Neural progenitor cell (in vitro differentiated cells): ENCODE data around the gene UGT1A10. TPM values are rescaled to one million over a fixed set of nuclear protein-coding genes. Genes with fewer than 3 reads are reported as not detected.

Source experiments
- DNase-seq: peaks from one replicate; pipeline ENCODE4 v3.0.0-alpha.2; 2016; ENCODE audit warnings: low spot score
- H2AFZ ChIP-seq: fragments of 200-600 bp; sonication (generic); replicated peaks from 2 replicates; pipeline ENCODE4 v1.6.1; 2016; ENCODE audit warnings: antibody characterized with exemption
- H3F3A ChIP-seq: fragments of 200-600 bp; sonication (generic); 2 replicates; pipeline ENCODE4 v1.6.1; 2016; ENCODE audit warnings: antibody characterized with exemption, low read depth
- H3K27ac ChIP-seq: fragments of 200-600 bp; sonication (generic); 2 replicates; pipeline ENCODE4 v1.5.1; 2016; ENCODE audit warnings: mild to moderate bottlenecking
- H3K27me3 ChIP-seq: fragments of 200-600 bp; sonication (generic); 2 replicates; pipeline ENCODE4 v1.6.1; 2016; ENCODE audit warnings: mild to moderate bottlenecking, moderate library complexity
- H3K36me3 ChIP-seq: fragments of 200-600 bp; sonication (generic); 2 replicates; pipeline ENCODE4 v1.5.1; 2016
- H3K4me1 ChIP-seq: fragments of 200-600 bp; sonication (generic); 2 replicates; pipeline ENCODE4 v1.6.1; 2016; ENCODE audit warnings: mixed run types
- H3K4me2 ChIP-seq: fragments of 200-600 bp; sonication (generic); 2 replicates; pipeline ENCODE4 v1.6.1; 2016
- H3K4me3 ChIP-seq: fragments of 200-600 bp; sonication (generic); 2 replicates; pipeline ENCODE4 v1.5.1; 2016
- H3K79me2 ChIP-seq: fragments of 200-600 bp; sonication (generic); 2 replicates; pipeline ENCODE4 v1.6.1; 2016; ENCODE audit warnings: low read depth
- H3K9ac ChIP-seq: fragments of 200-600 bp; sonication (generic); 2 replicates; pipeline ENCODE4 v1.6.1; 2016
- H3K9me3 ChIP-seq: fragments of 200-600 bp; sonication (generic); 2 replicates; pipeline ENCODE4 v1.5.1; 2016; ENCODE audit warnings: low read depth
- H4K20me1 ChIP-seq: fragments of 200-600 bp; sonication (generic); 2 replicates; pipeline ENCODE4 v1.6.1; 2016; ENCODE audit warnings: low read depth
- H3K27ac Mint-ChIP-seq: 3 replicates; pipeline ENCODE4 v1.8.0; 2021; ENCODE audit warnings: mixed read lengths
- H3K27me3 Mint-ChIP-seq: 2 replicates; pipeline ENCODE4 v1.8.0; 2022; ENCODE audit warnings: low read depth, mild to moderate bottlenecking, inconsistent platforms, moderate library complexity, mixed read lengths; ENCODE audit not compliant: insufficient read depth
- H3K36me3 Mint-ChIP-seq: 3 replicates; pipeline ENCODE4 v1.8.0; 2021; ENCODE audit warnings: mixed read lengths
- H3K4me1 Mint-ChIP-seq: 3 replicates; pipeline ENCODE4 v1.8.0; 2021; ENCODE audit warnings: mixed read lengths
- H3K4me3 Mint-ChIP-seq: 3 replicates; pipeline ENCODE4 v1.8.0; 2021; ENCODE audit warnings: mild to moderate bottlenecking, moderate library complexity, mixed read lengths
- H3K9me3 Mint-ChIP-seq: 3 replicates; pipeline ENCODE4 v1.8.0; 2020; ENCODE audit warnings: mixed read lengths
- CTCF ChIP-seq: fragments of 200-600 bp; sonication (generic); IDR thresholded peaks from 2 replicates; pipeline ENCODE4 v1.5.1; 2017; ENCODE audit warnings: antibody characterized with exemption, mild to moderate bottlenecking
- EZH2 ChIP-seq: fragments of 200-600 bp; sonication (generic); IDR thresholded peaks from 2 replicates; pipeline ENCODE4 v1.6.1; 2017; ENCODE audit warnings: antibody characterized with exemption, mild to moderate bottlenecking, moderate library complexity
- EZH2phosphoT487 ChIP-seq: fragments of 200-600 bp; sonication (generic); IDR thresholded peaks from 2 replicates; pipeline ENCODE4 v1.6.1; 2017; ENCODE audit warnings: antibody characterized with exemption
- total RNA-seq: library from RNA; depleted of rRNA; stranded (reverse); fragments of >200 nt; gene quantifications from 2 replicates; pipeline ENCODE4 v1.2.3, GENCODE V29; 2015; ENCODE audit warnings: low replicate concordance

The UGT1A10 gene
- total RNA-seq, 1 donor from 2014 or later: not detected

- H3K36me3 Mint-ChIP-seq: no peaks in the 10 kb centered on the region
- Histone ChIP-seq H3K9ac (no peak overlapping the region), H3F3A (no peaks in the 10 kb centered on the region), H3K79me2 (no peaks in the 10 kb centered on the region), H3K27ac (no peak overlapping the region), H2AFZ (no peak overlapping the region), H3K9me3 (no peaks in the 10 kb centered on the region), H3K4me2 (no peak overlapping the region), H4K20me1 (no peaks in the 10 kb centered on the region), H3K36me3 (no peaks in the 10 kb centered on the region), H3K4me1 (no peaks in the 10 kb centered on the region), H3K4me3 (no peak overlapping the region), H3K27me3 (no peaks in the 10 kb centered on the region)
- H3K27me3 Mint-ChIP-seq: peaks cover 4% of the 10 kb centered on the region
- H3K9me3 Mint-ChIP-seq: peaks cover 16% of the 10 kb centered on the region
- TF ChIP-seq CTCF (no peak), EZH2 (no peak), EZH2phosphoT487 (no peak)
- H3K27ac Mint-ChIP-seq: no peak overlapping the region
- no peak overlapping the region for H3K4me3 Mint-ChIP-seq
- H3K4me1 Mint-ChIP-seq: no peaks in the 10 kb centered on the region
- DNase-seq: no peak
Observed at GRCh38 chr2:233803292-233803911, 167.2 kb downstream of the UGT1A10 start.

- Histone ChIP-seq H3K4me3 (no peak overlapping the region), H4K20me1 (no peaks in the 10 kb centered on the region), H3K79me2 (no peaks in the 10 kb centered on the region), H3K9me3 (no peaks in the 10 kb centered on the region), H3K27me3 (no peaks in the 10 kb centered on the region), H3K27ac (no peak overlapping the region), H3K4me2 (no peak overlapping the region), H2AFZ (no peak overlapping the region), H3K9ac (no peak overlapping the region), H3K36me3 (no peaks in the 10 kb centered on the region), H3F3A (no peaks in the 10 kb centered on the region), H3K4me1 (no peaks in the 10 kb centered on the region)
- H3K27me3 Mint-ChIP-seq: peaks cover 4% of the 10 kb centered on the region
- no peaks in the 10 kb centered on the region for H3K36me3 Mint-ChIP-seq
- DNase-seq: no peak
- no peak overlapping the region for H3K4me3 Mint-ChIP-seq
- H3K4me1 Mint-ChIP-seq: no peaks in the 10 kb centered on the region
- H3K27ac Mint-ChIP-seq: no peak overlapping the region
- TF ChIP-seq EZH2 (no peak), EZH2phosphoT487 (no peak), CTCF (no peak)
- peaks cover 16% of the 10 kb centered on the region for H3K9me3 Mint-ChIP-seq
Observed at GRCh38 chr2:233803994-233804393, 167.7 kb downstream of the UGT1A10 start.

- H3K4me1 ChIP-seq: no peaks in the 10 kb centered on the region
- TF ChIP-seq EZH2: no peak
- TF ChIP-seq CTCF: no peak
- no peak for TF ChIP-seq EZH2phosphoT487
- no peaks in the 10 kb centered on the region for H3K36me3 ChIP-seq
- Mint-ChIP-seq H3K9me3 (peaks cover 8% of the 10 kb centered on the region), H3K4me3 (no peak overlapping the region), H3K4me1 (no peaks in the 10 kb centered on the region), H3K36me3 (no peaks in the 10 kb centered on the region), H3K27me3 (peaks cover 2% of the 10 kb centered on the region), H3K27ac (no peak overlapping the region)
- H4K20me1 ChIP-seq: no peaks in the 10 kb centered on the region
- no peak overlapping the region for H2AFZ ChIP-seq
- no peak overlapping the region for H3K4me3 ChIP-seq
- no peaks in the 10 kb centered on the region for H3K27me3 ChIP-seq
- no peaks in the 10 kb centered on the region for H3K9me3 ChIP-seq
- DNase-seq: no peak
- no peak overlapping the region for H3K9ac ChIP-seq
- no peak overlapping the region for H3K27ac ChIP-seq
- no peaks in the 10 kb centered on the region for H3F3A ChIP-seq
- H3K79me2 ChIP-seq: no peaks in the 10 kb centered on the region
- no peak overlapping the region for H3K4me2 ChIP-seq
Observed at GRCh38 chr2:233807215-233807865, 171.1 kb downstream of the UGT1A10 start.
